ENCODE results near the gene CRTAC1.

Gene CRTAC1

DNA sequence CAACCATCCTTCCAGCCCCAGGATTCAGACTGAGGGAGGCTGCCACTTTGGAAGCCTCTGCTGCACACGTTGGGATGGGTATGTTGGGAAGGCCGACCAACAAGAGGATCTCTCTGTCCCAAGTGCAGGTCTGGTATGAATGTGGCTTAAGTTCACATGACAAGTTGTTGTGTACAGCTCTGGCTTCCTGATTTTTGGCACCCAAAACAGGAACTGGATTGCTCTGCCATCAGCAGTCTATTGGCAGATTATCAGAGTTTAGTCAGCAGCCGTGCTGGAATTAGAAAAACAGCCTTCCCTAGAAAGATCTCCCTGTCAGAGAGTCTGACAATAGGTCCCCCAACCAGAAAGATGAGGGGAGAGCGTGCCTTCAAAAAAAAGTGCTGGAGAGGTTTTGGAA is 113.8 kb downstream of the CRTAC1 start:
- TF ChIP-seq, protein P1, sequence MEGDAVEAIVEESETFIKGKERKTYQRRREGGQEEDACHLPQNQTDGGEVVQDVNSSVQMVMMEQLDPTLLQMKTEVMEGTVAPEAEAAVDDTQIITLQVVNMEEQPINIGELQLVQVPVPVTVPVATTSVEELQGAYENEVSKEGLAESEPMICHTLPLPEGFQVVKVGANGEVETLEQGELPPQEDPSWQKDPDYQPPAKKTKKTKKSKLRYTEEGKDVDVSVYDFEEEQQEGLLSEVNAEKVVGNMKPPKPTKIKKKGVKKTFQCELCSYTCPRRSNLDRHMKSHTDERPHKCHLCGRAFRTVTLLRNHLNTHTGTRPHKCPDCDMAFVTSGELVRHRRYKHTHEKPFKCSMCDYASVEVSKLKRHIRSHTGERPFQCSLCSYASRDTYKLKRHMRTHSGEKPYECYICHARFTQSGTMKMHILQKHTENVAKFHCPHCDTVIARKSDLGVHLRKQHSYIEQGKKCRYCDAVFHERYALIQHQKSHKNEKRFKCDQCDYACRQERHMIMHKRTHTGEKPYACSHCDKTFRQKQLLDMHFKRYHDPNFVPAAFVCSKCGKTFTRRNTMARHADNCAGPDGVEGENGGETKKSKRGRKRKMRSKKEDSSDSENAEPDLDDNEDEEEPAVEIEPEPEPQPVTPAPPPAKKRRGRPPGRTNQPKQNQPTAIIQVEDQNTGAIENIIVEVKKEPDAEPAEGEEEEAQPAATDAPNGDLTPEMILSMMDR (IDR thresholded peaks at IDR 0.05; ENCODE audit: low read depth, low read length, missing control alignments) = no peak
- no peak overlapping the region for H3K4me3 ChIP-seq (replicated peaks; ENCODE audit: low read depth, low read length)
- no peak for DNase-seq (ENCODE audit: extremely low read depth, low read depth)

DNA sequence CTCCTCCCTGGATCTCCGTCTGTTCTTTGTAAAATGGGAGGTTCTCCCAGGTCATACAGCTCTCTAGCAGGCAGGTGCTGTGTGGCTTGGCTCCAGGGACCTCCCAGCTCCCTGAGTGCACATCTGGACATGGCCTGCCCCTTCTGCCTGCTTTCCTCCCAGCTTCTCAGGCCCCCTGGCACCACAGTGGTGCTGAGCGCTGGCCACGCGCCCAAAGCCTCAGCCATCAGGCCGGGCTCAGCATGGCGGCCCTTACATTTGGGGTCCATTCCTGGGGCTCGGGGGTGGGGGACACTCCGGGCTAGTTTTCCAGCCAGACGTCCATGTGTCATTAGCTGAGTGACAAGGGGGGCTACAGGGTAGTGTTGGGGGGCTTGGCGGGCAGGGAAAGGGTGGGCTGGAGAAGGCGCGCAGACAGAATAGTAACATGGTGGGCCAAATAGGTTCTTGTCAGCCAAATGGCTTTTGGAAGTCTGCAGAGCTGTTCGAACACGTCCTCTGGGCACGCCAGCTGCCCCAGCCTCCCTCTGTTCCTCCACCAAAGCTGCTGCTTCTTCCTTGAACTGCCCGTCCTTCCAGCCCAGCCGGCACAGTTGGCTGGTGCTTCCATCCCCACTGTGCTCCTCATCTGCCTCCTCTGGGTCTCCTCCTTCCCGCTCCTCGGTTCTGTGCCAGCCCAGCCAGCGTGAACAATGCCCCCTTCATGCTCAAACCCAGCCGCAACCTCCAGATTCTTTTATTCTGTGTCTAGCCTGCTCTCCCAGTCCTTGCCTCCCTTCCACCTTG is 114.9 kb downstream of the CRTAC1 start:
- DNase-seq (ENCODE audit: extremely low read depth, low read depth) = no peak
- TF ChIP-seq, protein P1 (IDR thresholded peaks at IDR 0.05; ENCODE audit: low read depth, low read length, missing control alignments) = no peak
- no peak overlapping the region for H3K4me3 ChIP-seq (replicated peaks; ENCODE audit: low read depth, low read length)

DNA sequence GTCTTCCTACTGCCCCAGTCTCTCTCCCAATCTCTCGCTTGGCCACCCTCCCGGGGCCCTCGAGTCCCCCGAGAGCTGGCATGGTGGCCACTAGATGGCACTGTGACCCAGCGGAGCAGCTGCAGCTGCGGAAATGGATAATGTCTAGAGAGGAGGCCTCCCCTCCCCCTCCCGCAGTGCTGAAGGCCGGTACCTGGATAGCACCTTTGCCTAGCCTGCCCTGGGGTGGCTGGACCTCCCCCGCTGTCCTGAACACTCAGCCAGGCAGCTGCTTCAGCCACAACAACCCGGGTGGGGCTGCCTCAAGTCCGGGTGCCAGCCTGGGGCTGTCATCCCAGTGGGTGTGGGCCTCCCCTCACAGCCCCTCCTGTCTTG is 115.6 kb downstream of the CRTAC1 start:
- no peak for DNase-seq (ENCODE audit: extremely low read depth, low read depth)
- no peak overlapping the region for H3K4me3 ChIP-seq (replicated peaks; ENCODE audit: low read depth, low read length)
- TF ChIP-seq, protein P1 (IDR thresholded peaks at IDR 0.05; ENCODE audit: low read depth, low read length, missing control alignments) = peak; percentile 87

DNA sequence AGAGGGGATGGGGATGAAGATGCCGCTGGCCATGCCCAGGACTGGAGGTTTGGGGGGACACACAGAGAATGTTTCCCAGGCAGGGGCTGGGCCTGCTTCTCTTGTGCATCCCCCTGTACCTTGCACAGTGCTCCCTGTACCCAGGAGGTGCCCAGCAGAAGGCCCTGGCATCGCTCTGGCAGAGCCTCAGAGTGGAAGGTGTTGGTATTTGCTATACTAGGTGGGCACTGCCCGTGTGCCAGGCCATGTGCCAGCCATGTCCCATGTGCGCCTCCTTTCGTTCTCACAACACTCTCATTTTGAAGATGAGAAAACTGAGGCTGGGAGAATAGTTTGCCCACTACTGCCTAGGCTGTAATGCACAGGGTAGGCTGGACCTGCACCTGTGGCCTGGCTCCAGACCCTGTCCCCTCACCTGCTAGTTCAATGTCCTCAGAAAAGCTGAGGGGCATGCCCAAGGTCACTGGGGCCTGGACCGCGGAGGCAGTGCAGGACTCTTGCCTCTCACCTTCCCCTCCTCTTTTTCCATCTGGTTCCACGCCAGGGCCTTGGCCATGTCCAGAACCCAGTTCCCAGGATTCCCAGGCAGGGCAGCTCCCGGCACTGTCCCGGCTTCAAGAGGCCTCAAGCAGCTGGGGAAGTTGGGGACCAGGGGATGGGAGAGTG is 116.1 kb downstream of the CRTAC1 start:
- TF ChIP-seq, protein P1 (IDR thresholded peaks at IDR 0.05; ENCODE audit: low read depth, low read length, missing control alignments) = no peak
- no peak for DNase-seq (ENCODE audit: extremely low read depth, low read depth)

DNA sequence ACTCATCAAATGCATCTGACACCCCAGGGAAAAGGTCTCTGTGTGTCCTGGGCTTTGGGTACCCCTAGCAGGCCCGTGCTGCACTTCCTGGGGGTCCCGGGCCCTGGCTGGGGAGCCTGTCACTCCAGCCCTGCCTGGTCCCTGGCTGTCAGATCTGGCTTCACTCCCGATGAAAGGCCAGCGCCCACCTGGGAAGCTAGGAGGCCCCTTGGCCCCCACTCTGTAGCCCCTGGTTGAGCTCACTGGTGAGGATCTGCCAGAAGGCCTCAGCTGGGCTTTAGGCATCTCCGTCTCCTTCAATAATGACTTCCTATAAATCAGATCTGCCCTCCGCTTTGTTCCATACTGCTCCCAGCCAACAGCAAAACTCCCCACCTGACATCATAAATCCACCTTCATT is 116.8 kb downstream of the CRTAC1 start:
- TF ChIP-seq, protein P1 (IDR thresholded peaks at IDR 0.05; ENCODE audit: low read depth, low read length, missing control alignments) = no peak
- H3K4me3 ChIP-seq (replicated peaks; ENCODE audit: low read depth, low read length) = no peak overlapping the region
- no peak for DNase-seq (ENCODE audit: extremely low read depth, low read depth)

More for the DNA sequence above, 116.1 kb downstream of the CRTAC1 start:
- H3K4me3 ChIP-seq (replicated peaks; ENCODE audit: low read depth, low read length) = no peak overlapping the region

DNA sequence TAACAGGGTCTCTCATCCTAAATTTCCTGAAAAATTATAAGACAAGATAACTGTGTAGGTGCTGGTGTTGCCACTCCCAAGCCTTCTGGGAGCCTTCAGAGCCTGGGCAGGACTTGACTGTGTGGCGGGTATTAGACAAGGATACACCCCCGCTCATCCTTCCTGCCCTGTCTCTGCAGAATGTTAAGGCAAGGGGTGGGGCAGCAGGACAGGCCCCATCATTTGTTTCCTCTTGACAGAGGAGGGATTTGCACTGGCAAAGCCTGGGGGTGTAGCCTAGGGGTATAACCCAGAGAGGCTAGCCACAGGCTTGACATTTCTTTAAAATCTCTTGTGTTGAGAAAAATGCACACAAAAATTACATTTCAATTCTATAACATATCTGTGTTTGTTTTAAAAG is 117.2 kb downstream of the CRTAC1 start:
- TF ChIP-seq, protein P1 (IDR thresholded peaks at IDR 0.05; ENCODE audit: low read depth, low read length, missing control alignments) = no peak
- no peak overlapping the region for H3K4me3 ChIP-seq (replicated peaks; ENCODE audit: low read depth, low read length)
- DNase-seq (ENCODE audit: extremely low read depth, low read depth) = no peak

Measured in HFF-Myc (cell line).